ENCODE data around the gene LRRC23.

LRRC23 gene

GRCh38 chr12:6957741-6958608 is 53.4 kb downstream of the LRRC23 start:
- DNase-seq = no peak

DNA sequence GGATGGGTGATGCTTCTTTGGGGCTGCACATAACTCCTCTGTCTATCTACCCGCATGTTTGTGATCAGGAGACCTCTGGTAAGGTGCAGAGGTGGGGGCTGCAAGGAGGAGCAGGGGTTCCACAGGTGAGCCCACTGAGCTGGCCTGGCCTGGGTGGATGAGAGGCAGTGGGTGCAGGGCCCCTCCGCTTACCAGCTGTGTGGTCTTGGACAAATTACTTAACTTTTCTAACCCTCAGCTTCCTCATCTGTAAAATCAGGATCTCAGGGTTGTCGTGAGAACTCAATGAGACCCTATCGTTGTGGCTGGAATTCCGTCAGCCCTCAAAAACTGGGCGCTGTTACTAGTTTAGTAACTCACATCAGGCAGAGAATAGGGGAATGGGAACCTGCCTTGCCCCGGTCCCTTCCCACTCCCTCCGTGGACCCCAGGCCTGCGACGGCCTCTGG is 54.0 kb downstream of the LRRC23 start:
- DNase-seq = no peak

- peak; percentile 78 for DNase-seq
Measured at GRCh38 chr12:6959058-6959804, 54.6 kb downstream of the LRRC23 start.

- no peak for DNase-seq
Measured at GRCh38 chr12:6959805-6960592, 55.4 kb downstream of the LRRC23 start.

DNA sequence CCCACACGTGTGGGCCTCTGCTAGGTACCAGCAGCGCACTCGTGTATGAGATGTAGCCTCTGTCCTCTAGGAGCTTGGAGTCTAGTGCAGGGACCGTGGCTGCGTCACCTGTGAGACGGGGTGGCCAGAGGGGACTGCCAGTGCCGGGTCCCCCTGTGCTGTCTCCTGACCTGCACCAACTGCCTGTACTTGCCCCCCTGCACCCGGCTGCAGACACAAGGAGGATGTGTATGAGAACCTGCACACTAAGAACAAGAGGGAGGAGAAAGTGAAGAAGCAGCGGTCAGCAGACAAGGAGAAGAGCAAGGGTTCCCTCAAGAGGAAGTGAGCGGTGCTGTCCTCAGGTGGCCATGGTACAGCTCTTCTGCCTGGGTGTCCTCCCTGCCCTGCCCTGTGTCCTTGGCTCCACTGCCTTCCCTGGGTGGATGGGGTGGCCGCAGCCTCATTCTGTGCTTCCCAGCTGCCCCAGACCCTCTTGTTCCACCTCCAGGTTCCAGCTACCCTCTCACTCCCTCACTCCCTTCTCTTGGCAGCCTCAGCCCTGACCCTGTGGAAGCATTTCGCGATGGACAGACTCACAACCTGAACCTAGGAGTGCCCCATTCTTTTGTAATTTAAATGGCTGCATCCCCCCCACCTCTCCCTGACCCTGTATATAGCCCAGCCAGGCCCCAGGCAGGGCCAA is 56.1 kb downstream of the LRRC23 start:
- DNase-seq = peak; percentile 14

GRCh38 chr12:6961278-6961694 is 56.7 kb downstream of the LRRC23 start:
- DNase-seq = peak; percentile 87

DNA sequence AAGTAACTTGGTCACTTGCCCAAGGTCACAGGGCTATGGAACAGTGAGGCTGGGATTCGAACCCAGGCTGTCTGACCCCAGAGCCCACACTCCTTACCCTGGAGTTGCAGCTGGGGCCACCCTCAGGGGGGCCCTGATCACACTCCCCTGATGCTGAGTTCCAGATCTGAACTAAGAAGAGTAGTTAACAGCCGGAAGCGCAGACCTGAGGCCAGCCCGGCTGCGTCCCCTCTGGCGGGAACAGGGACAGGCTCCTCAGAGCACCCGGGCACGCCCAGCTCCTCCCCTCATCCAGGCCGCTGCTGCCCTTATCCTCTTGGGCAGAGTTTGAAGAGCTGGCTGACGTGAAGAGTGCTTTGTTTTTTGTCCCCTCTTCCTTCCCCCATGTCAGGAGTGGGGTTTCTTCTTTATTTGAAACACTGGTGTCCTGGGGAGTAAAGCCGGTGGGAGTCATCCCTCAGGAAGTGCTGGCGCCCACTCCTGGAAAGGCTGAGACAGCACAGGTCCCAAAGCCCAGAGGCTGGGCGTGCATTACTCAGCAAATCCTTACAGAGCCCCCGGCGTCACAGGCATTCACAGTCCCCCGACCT is 57.2 kb downstream of the LRRC23 start:
- DNase-seq = no peak

- DNase-seq = no peak
Measured at GRCh38 chr12:6962285-6963015, 57.8 kb downstream of the LRRC23 start.

DNA sequence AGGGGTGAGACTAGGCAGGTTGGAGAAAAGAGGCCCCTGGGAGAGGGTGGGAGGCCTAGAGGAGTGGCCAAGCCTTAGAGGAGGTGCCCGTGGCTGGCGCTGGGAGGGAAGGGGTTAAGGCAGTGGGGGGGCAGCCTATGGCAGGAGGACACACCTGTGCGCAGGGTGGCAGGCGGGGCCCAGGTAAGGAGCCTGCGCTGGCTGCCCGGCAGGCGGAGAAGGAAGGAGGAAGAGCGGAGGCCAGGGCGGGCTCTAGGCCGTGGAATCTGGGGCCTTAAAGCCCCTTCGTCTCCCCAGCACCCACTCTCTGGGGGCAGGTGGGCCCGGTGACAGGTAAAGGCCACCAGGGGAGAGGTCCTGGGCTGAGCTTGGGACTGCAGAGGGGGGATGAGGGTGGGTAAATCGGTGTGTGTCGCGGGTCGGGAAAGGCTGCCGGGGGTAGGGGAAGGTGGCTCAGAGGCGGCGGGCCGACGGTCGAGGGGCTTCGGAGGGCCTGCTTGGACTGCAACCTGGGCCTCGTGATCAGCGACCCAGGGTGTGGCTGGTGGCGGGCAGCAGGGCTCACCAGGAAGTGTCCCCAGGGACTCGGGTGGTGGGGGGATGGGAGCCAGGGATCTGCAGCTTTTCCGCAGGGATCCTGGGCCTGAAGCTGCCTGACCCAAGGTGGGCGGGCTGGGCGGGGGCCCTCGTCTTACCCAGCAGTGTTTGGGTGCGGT is 58.6 kb downstream of the LRRC23 start:
- DNase-seq = no peak

Measured in activated gamma-delta T cell treated with Interleukin-2 at 50 U/mL for 16 hours (primary cell).